ENCODE results near the gene LDLRAD4. TPM values are rescaled to one million over a fixed set of nuclear protein-coding genes. Genes with fewer than 3 reads are reported as not detected.

Gene LDLRAD4
- total and polyA plus RNA-seq, 12 donors: 3.9 to 64.5 (median 36.0) TPM

- intact Hi-C loops (cut with DNase I): no loop called here
- Histone ChIP-seq H3K27ac (peak overlapping the region in 1 of 5 donors; percentile 50), H3K4me3 (no peak overlapping the region), H3K27me3 (no peaks in the 10 kb centered on the region), H3K4me1 (replicated peaks in 1 of 2) (peaks cover 0 to 7% of the 10 kb centered on the region in 2 donors), H3K9me3 (replicated peaks in 1 of 3) (no peaks in the 10 kb centered on the region), H3K36me3 (replicated peaks in 1 of 2) (no peaks in the 10 kb centered on the region)
- TF ChIP-seq POLR2A (IDR thresholded peaks at IDR 0.05) (no peak), CTCF (IDR thresholded peaks at IDR 0.05) (no peak)
- 89 to 98% (median 93%) methylated on average over 8 to 12 of the region's 12 CpGs for WGBS, 4 donors
- no peak for DNase-seq
Observed at GRCh38 chr18:13415736-13416135, 197.2 kb downstream of the LDLRAD4 start.

GRCh38 chr18:13416208-13416607 lies 197.6 kb downstream of the LDLRAD4 start:
- no peak for TF ChIP-seq POLR2A (IDR thresholded peaks at IDR 0.05)
- peaks cover 0 to 7% of the 10 kb centered on the region in 2 donors for H3K4me1 ChIP-seq (replicated peaks in 1 of 2)
- 60 to 67% (median 65%) methylated on average over 7 of the region's 7 CpGs for WGBS, 4 donors
- peak overlapping the region in 1 of 5 donors; percentile 50 for H3K27ac ChIP-seq
- no peaks in the 10 kb centered on the region for H3K36me3 ChIP-seq (replicated peaks in 1 of 2)
- DNase-seq: peak in 1 of 7 donors; percentile 23
- H3K4me3 ChIP-seq: no peak overlapping the region
- intact Hi-C loops (cut with DNase I): no loop called here
- H3K27me3 ChIP-seq: no peaks in the 10 kb centered on the region
- H3K9me3 ChIP-seq (replicated peaks in 1 of 3): no peaks in the 10 kb centered on the region

GRCh38 chr18:13416848-13417247 lies 198.3 kb downstream of the LDLRAD4 start:
- Histone ChIP-seq H3K36me3 (replicated peaks in 1 of 2) (no peaks in the 10 kb centered on the region), H3K27ac (no peak overlapping the region), H3K4me3 (no peak overlapping the region), H3K27me3 (no peaks in the 10 kb centered on the region), H3K9me3 (replicated peaks in 1 of 3) (no peaks in the 10 kb centered on the region), H3K4me1 (replicated peaks in 1 of 2) (peaks cover 0 to 7% of the 10 kb centered on the region in 2 donors)
- TF ChIP-seq CTCF (IDR thresholded peaks at IDR 0.05) (no peak), POLR2A (IDR thresholded peaks at IDR 0.05) (no peak)
- WGBS, 4 donors: 67 to 76% (median 72%) methylated on average over 3 of the region's 3 CpGs
- intact Hi-C loops (cut with DNase I): no loop called here
- DNase-seq: no peak

- Histone ChIP-seq H3K27me3 (no peaks in the 10 kb centered on the region), H3K36me3 (replicated peaks in 1 of 2) (no peaks in the 10 kb centered on the region), H3K9me3 (replicated peaks in 1 of 3) (no peaks in the 10 kb centered on the region), H3K4me1 (replicated peaks in 1 of 2) (peaks cover 0 to 7% of the 10 kb centered on the region in 2 donors), H3K27ac (no peak overlapping the region), H3K4me3 (no peak overlapping the region)
- WGBS, 4 donors: 92 to 94% (median 93%) methylated on average over 10 to 11 of the region's 11 CpGs
- no peak for TF ChIP-seq POLR2A (IDR thresholded peaks at IDR 0.05)
- TF ChIP-seq CTCF (IDR thresholded peaks at IDR 0.05): no peak
- no peak for DNase-seq
- intact Hi-C loops (cut with DNase I): no loop called here
Observed at GRCh38 chr18:13418013-13418710, 199.6 kb downstream of the LDLRAD4 start.
